Dendritic cell treated with granulocyte-macrophage colony-stimulating factor and Interleukin-4, amounts not matched to agents 40 ng/mL and 50 ng/mL, for 4 days (primary cell): Measurements from ENCODE around the gene DDX24.

Experiments
- H3K27ac Mint-ChIP-seq: one replicate; pipeline ENCODE4 v1.8.0; 2022; ENCODE audit warnings: mild to moderate bottlenecking, mixed read lengths
- H3K27me3 Mint-ChIP-seq: one replicate; pipeline ENCODE4 v1.8.0; 2022; ENCODE audit warnings: mild to moderate bottlenecking, mixed read lengths
- H3K36me3 Mint-ChIP-seq: one replicate; pipeline ENCODE4 v1.8.0; 2022; ENCODE audit warnings: low read depth, mixed read lengths
- H3K4me1 Mint-ChIP-seq: one replicate; pipeline ENCODE4 v1.8.0; 2022; ENCODE audit warnings: low read depth, mixed read lengths
- H3K4me3 Mint-ChIP-seq: one replicate; pipeline ENCODE4 v1.8.0; 2022; ENCODE audit warnings: mild to moderate bottlenecking, moderate library complexity, mixed read lengths
- H3K9me3 Mint-ChIP-seq: one replicate; pipeline ENCODE4 v1.8.0; 2022; ENCODE audit warnings: mixed read lengths
- intact Hi-C: fragments of 100-400 bp; cut with micrococcal nuclease; formaldehyde crosslinking; loops from one replicate; pipeline ENCODE4 v1.15.0; 2022

The DDX24 gene

GRCh38 chr14:94021416-94022157 lies 59.4 kb downstream of the DDX24 start:
- H3K27me3 Mint-ChIP-seq, result peaks cover 19% of the 10 kb centered on the region
- intact Hi-C loops, result no loop called here
- H3K9me3 Mint-ChIP-seq, result no peaks in the 10 kb centered on the region
- H3K4me3 Mint-ChIP-seq, result no peak overlapping the region
- peak overlapping the region; percentile 56 for H3K27ac Mint-ChIP-seq
- no peaks in the 10 kb centered on the region for H3K36me3 Mint-ChIP-seq
- H3K4me1 Mint-ChIP-seq, result peaks cover 21% of the 10 kb centered on the region

GRCh38 chr14:94021001-94021400 lies 60.0 kb downstream of the DDX24 start:
- H3K27ac Mint-ChIP-seq, result peak overlapping the region; percentile 56
- no peaks in the 10 kb centered on the region for H3K9me3 Mint-ChIP-seq
- peaks cover 25% of the 10 kb centered on the region for H3K27me3 Mint-ChIP-seq
- intact Hi-C loops, result no loop called here
- H3K4me3 Mint-ChIP-seq, result no peak overlapping the region
- H3K36me3 Mint-ChIP-seq, result no peaks in the 10 kb centered on the region
- H3K4me1 Mint-ChIP-seq, result peaks cover 21% of the 10 kb centered on the region

- Mint-ChIP-seq H3K27me3 (peaks cover 26% of the 10 kb centered on the region), H3K4me1 (peaks cover 21% of the 10 kb centered on the region), H3K36me3 (no peaks in the 10 kb centered on the region), H3K4me3 (no peak overlapping the region), H3K9me3 (no peaks in the 10 kb centered on the region), H3K27ac (peak overlapping the region; percentile 56)
- intact Hi-C loops, result no loop called here
Measured at GRCh38 chr14:94020267-94020666, 60.7 kb downstream of the DDX24 start.

GRCh38 chr14:94019329-94019728 lies 61.7 kb downstream of the DDX24 start:
- Mint-ChIP-seq H3K27me3 (peaks cover 29% of the 10 kb centered on the region), H3K9me3 (no peaks in the 10 kb centered on the region), H3K36me3 (no peaks in the 10 kb centered on the region), H3K4me3 (no peak overlapping the region), H3K4me1 (peaks cover 21% of the 10 kb centered on the region), H3K27ac (no peak overlapping the region)
- intact Hi-C loops, result no loop called here

- intact Hi-C loops, result no loop called here
- H3K9me3 Mint-ChIP-seq, result no peaks in the 10 kb centered on the region
- peaks cover 30% of the 10 kb centered on the region for H3K27me3 Mint-ChIP-seq
- H3K36me3 Mint-ChIP-seq, result no peaks in the 10 kb centered on the region
- H3K27ac Mint-ChIP-seq, result no peak overlapping the region
- H3K4me1 Mint-ChIP-seq, result peaks cover 20% of the 10 kb centered on the region
- H3K4me3 Mint-ChIP-seq, result no peak overlapping the region
Measured at GRCh38 chr14:94018308-94018707, 62.7 kb downstream of the DDX24 start.

- Mint-ChIP-seq H3K9me3 (no peaks in the 10 kb centered on the region), H3K27ac (no peak overlapping the region), H3K27me3 (peaks cover 27% of the 10 kb centered on the region), H3K36me3 (no peaks in the 10 kb centered on the region), H3K4me3 (no peak overlapping the region), H3K4me1 (peaks cover 10% of the 10 kb centered on the region)
- intact Hi-C loops, result no loop called here
Measured at GRCh38 chr14:94016446-94016976, 64.5 kb downstream of the DDX24 start.

- Mint-ChIP-seq H3K4me3 (no peak overlapping the region), H3K27ac (no peak overlapping the region), H3K9me3 (no peaks in the 10 kb centered on the region), H3K36me3 (no peaks in the 10 kb centered on the region), H3K27me3 (peaks cover 28% of the 10 kb centered on the region), H3K4me1 (peaks cover under 1% of the 10 kb centered on the region)
- intact Hi-C loops, result no loop called here
Measured at GRCh38 chr14:94015223-94015622, 65.8 kb downstream of the DDX24 start.

GRCh38 chr14:94014382-94014781 lies 66.6 kb downstream of the DDX24 start:
- Mint-ChIP-seq H3K27ac (no peak overlapping the region), H3K9me3 (no peaks in the 10 kb centered on the region), H3K4me3 (no peak overlapping the region), H3K36me3 (no peaks in the 10 kb centered on the region), H3K27me3 (peaks cover 29% of the 10 kb centered on the region), H3K4me1 (no peaks in the 10 kb centered on the region)
- intact Hi-C loops, result no loop called here

GRCh38 chr14:94011795-94012194 lies 69.2 kb downstream of the DDX24 start:
- Mint-ChIP-seq H3K27me3 (peaks cover 26% of the 10 kb centered on the region), H3K27ac (no peak overlapping the region), H3K36me3 (no peaks in the 10 kb centered on the region), H3K4me1 (no peaks in the 10 kb centered on the region), H3K9me3 (no peaks in the 10 kb centered on the region), H3K4me3 (no peak overlapping the region)
- intact Hi-C loops, result no loop called here

- intact Hi-C loops, result no loop called here
- Mint-ChIP-seq H3K4me3 (no peak overlapping the region), H3K9me3 (no peaks in the 10 kb centered on the region), H3K36me3 (no peaks in the 10 kb centered on the region), H3K4me1 (no peaks in the 10 kb centered on the region), H3K27me3 (peaks cover 18% of the 10 kb centered on the region), H3K27ac (no peak overlapping the region)
Measured at GRCh38 chr14:94010625-94011024, 70.4 kb downstream of the DDX24 start.

- peaks cover 22% of the 10 kb centered on the region for H3K27me3 Mint-ChIP-seq
- H3K27ac Mint-ChIP-seq, result no peak overlapping the region
- no peaks in the 10 kb centered on the region for H3K4me1 Mint-ChIP-seq
- H3K36me3 Mint-ChIP-seq, result no peaks in the 10 kb centered on the region
- H3K9me3 Mint-ChIP-seq, result no peaks in the 10 kb centered on the region
- H3K4me3 Mint-ChIP-seq, result no peak overlapping the region
- intact Hi-C loops, result no loop called here
Measured at GRCh38 chr14:94009767-94010166, 71.2 kb downstream of the DDX24 start.

GRCh38 chr14:94008234-94008633 lies 72.8 kb downstream of the DDX24 start:
- Mint-ChIP-seq H3K4me3 (no peak overlapping the region), H3K27me3 (peaks cover 28% of the 10 kb centered on the region), H3K27ac (no peak overlapping the region), H3K9me3 (no peaks in the 10 kb centered on the region), H3K36me3 (no peaks in the 10 kb centered on the region), H3K4me1 (no peaks in the 10 kb centered on the region)
- intact Hi-C loops, result no loop called here

GRCh38 chr14:94005324-94006073 lies 75.5 kb downstream of the DDX24 start:
- Mint-ChIP-seq H3K9me3 (no peaks in the 10 kb centered on the region), H3K4me3 (no peak overlapping the region), H3K36me3 (no peaks in the 10 kb centered on the region), H3K4me1 (no peaks in the 10 kb centered on the region), H3K27me3 (peaks cover 40% of the 10 kb centered on the region), H3K27ac (no peak overlapping the region)
- intact Hi-C loops, result no loop called here

- Mint-ChIP-seq H3K4me3 (no peak overlapping the region), H3K27me3 (peaks cover 33% of the 10 kb centered on the region), H3K9me3 (no peaks in the 10 kb centered on the region), H3K4me1 (no peaks in the 10 kb centered on the region), H3K36me3 (no peaks in the 10 kb centered on the region), H3K27ac (no peak overlapping the region)
- intact Hi-C loops, result no loop called here
Measured at GRCh38 chr14:94004015-94004414, 77.0 kb downstream of the DDX24 start.
